Gastrocnemius medialis (tissue), 4 donors: ENCODE data around the gene SH2B3. TPM values are rescaled to one million over a fixed set of nuclear protein-coding genes. Genes with fewer than 3 reads are reported as not detected.
A peak's percentile ranks its signal among the peaks of the same experiment; 100 is the strongest.
"Not testable (repeated sequence)": the region's sequence is repeated elsewhere in the genome, so short reads cannot be mapped to it uniquely, and the experiment has no call there.

ENCODE experiments used
- ATAC-seq, 2 donors: fragments of 150-250 bp; one replicate each; pipeline ENCODE4 v1.9.1; 2016
- DNase-seq, 2 donors: peaks; one replicate each; pipeline ENCODE4 v3.0.0-alpha.2; 2019
- H3K27ac ChIP-seq, 4 donors: fragments of 200-600 bp; sonication (generic); 1 replicate in 1 of 4; 2 replicates in 3 of 4; pipeline ENCODE4 v1.5.1; 2016 to 2018; ENCODE audit warnings: mild to moderate bottlenecking in 2 of 4, moderate library complexity in 1 of 4
- H3K27me3 ChIP-seq, 3 donors: fragments of 200-600 bp; sonication (generic) in 2 of 3; 1 replicate in 1 of 3; 2 replicates in 2 of 3; pipeline versions ENCODE4 v1.5.1 to v1.6.0; 2016 to 2019; ENCODE audit warnings: mild to moderate bottlenecking in 1 of 3, moderate library complexity in 1 of 3
- H3K36me3 ChIP-seq, 2 donors: fragments of 200-600 bp; sonication (generic) in 1 of 2; one replicate each; pipeline ENCODE4 v1.5.1; 2017 to 2018
- H3K4me1 ChIP-seq, 2 donors: fragments of 200-600 bp; sonication (generic) in 1 of 2; one replicate each; pipeline ENCODE4 v1.5.1; 2016 to 2017; ENCODE audit warnings: mild to moderate bottlenecking in 2 of 2
- H3K4me3 ChIP-seq, 4 donors: fragments of 200-600 bp; sonication (generic) in 3 of 4; 1 replicate in 1 of 4; 2 replicates in 3 of 4; pipeline ENCODE4 v1.5.1; 2016 to 2019; ENCODE audit warnings: mild to moderate bottlenecking in 2 of 4
- H3K9me3 ChIP-seq, 3 donors: fragments of 200-600 bp; sonication (generic) in 2 of 3; 1 replicate in 1 of 3; 2 replicates in 2 of 3; pipeline ENCODE4 v1.5.1; 2016 to 2019
- CTCF ChIP-seq, 5 experiments: fragments of 450-650 bp in 3 of 5; fragments of 200-600 bp in 2 of 5; sonication (generic) in 2 of 5; IDR thresholded peaks in 4 of 5; conservative IDR thresholded peaks in 1 of 5; 1 replicate in 4 of 5; 2 replicates in 1 of 5; pipeline ENCODE4 v1.5.1; 2016 to 2019; ENCODE audit warnings: antibody characterized with exemption in 5 of 5, mild to moderate bottlenecking in 3 of 5, moderate library complexity in 3 of 5
- POLR2A ChIP-seq, 2 donors: fragments of 450-650 bp; IDR thresholded peaks; one replicate each; pipeline ENCODE4 v1.6.1; 2017; ENCODE audit warnings: antibody characterized with exemption in 2 of 2, mild to moderate bottlenecking in 2 of 2, moderate library complexity in 2 of 2
- in situ Hi-C, 4 donors: fragments of 200-750 bp; cut with MboI; loops; one replicate each; pipeline versions ENCODE4 v1.15.0 to v1.8.0; 2017; ENCODE audit warnings: low sequenced_read_pairs in 4 of 4
- intact Hi-C: fragments of 100-400 bp; cut with DNase I; formaldehyde crosslinking; loops from one replicate; pipeline ENCODE4 v1.15.1; 2023; ENCODE audit warnings: low total_unique reads
- total RNA-seq, 4 donors: library from RNA; depleted of rRNA; stranded (reverse); fragments of >200 nt; gene quantifications; one replicate each; pipeline versions ENCODE4 v1.1.0 to v1.2.3, GENCODE V29; 2016

Gene SH2B3
- total RNA-seq, 4 donors from 2014 or later: 10.4 to 20.0 (median 15.5) TPM

GRCh38 chr12:111401167-111401605 lies 4.5 kb upstream of the SH2B3 start:
- Histone ChIP-seq H3K27ac (no peak overlapping the region), H3K27me3 (no peaks in the 10 kb centered on the region), H3K9me3 (no peaks in the 10 kb centered on the region), H3K4me1 (peaks cover 13 to 14% of the 10 kb centered on the region in 2 donors), H3K36me3 (no peaks in the 10 kb centered on the region), H3K4me3 (no peak overlapping the region)
- DNase-seq (no peak), ATAC-seq (no peak)
- TF ChIP-seq POLR2A (IDR thresholded peaks at IDR 0.05) (no peak), CTCF (IDR thresholded peaks at IDR 0.05 in 4 of 5, conservative IDR thresholded peaks at IDR 0.05 in 1 of 5) (no peak)
- intact Hi-C loops (no loop called here), in situ Hi-C loops (no loop called here)

DNA sequence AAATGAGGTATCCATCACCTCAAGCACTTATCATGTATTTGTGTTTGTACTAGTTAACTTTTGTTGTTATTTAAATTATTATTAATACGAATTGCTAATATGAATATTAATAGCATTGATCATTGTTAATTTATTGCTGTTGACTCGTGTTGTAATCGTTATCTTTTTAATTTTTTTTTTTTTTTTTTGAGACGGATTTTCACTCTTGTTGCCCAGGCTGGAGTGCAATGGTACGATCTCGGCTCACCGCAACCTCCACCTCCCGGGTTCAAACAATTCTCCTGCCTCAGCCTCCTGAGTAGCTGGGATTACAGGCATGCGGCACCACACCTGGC lies 3.3 kb upstream of the SH2B3 start:
- Histone ChIP-seq H3K4me3 (peak overlapping the region in 2 of 4 donors; percentile 40 to 53), H3K4me1 (peaks cover 16 to 25% of the 10 kb centered on the region in 2 donors), H3K27ac (peak overlapping the region; percentile 74 to 83 (median 82))
- ATAC-seq, H3K27me3 ChIP-seq, intact Hi-C loops, DNase-seq, H3K36me3 ChIP-seq, H3K9me3 ChIP-seq, in situ Hi-C loops: not testable (repeated sequence)

DNA sequence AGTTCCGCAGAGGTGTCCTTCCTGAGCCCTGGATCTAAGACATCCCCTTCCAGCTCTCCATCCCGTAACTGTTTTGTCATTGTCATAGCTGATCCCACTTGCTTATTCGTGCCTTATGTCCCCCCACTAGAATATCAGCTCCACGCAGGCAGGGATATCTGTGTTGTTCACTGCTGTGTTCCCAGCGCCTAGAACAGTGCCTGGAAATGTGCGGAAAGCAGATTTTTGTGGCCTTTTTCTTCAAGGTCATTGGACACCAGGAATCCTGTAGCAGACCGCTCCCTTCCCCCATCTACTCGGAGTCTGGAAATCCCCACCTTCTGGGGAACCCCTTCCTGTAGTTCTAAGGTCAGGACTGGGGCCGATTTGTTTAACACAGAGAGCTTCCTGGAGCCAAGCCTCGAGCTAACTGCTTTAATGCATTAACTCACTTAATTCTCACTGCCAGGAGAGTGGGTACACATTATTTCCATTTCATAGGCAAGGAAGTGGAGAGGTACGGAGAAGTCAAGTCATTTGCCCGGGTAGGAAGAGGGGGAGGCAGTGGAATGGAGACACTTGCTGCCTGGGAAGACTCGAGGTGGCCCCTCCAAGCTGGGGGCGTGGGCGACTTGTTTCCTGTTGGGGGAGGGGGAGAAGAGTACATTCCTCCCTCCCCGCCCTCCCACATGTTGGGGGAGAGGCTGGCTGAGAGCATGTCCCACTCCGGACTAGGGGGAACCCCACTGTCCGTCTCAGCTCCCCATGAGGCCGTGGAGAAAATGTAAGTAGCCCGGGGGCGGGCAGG lies 1.2 kb upstream of the SH2B3 start:
- DNase-seq (peak in 1 of 2 donors; percentile 23), ATAC-seq (no peak)
- Histone ChIP-seq H3K4me1 (peaks cover 35 to 44% of the 10 kb centered on the region in 2 donors), H3K36me3 (no peaks in the 10 kb centered on the region), H3K27ac (peak overlapping the region; percentile 54 to 83 (median 83)), H3K4me3 (peak overlapping the region; percentile 64 to 78 (median 68)), H3K27me3 (no peaks in the 10 kb centered on the region), H3K9me3 (no peaks in the 10 kb centered on the region)
- in situ Hi-C loops (no loop called here), intact Hi-C loops (loop anchor here (2.0 to 5.0 kb wide), 3 partner anchors 36 to 283 kb away; partner anchors contain the start of genes ACAD10, BRAP and PHETA1)
- TF ChIP-seq POLR2A (IDR thresholded peaks at IDR 0.05): no peak
- no peak for TF ChIP-seq CTCF (IDR thresholded peaks at IDR 0.05 in 4 of 5, conservative IDR thresholded peaks at IDR 0.05 in 1 of 5)

- intact Hi-C loops: loop anchor here (2.0 to 5.0 kb wide), 3 partner anchors 37 to 282 kb away; partner anchors contain the start of genes ACAD10, BRAP and PHETA1
- Histone ChIP-seq H3K4me3 (peak overlapping the region; percentile 64 to 78 (median 68)), H3K27me3 (no peaks in the 10 kb centered on the region), H3K4me1 (peaks cover 43 to 51% of the 10 kb centered on the region in 2 donors), H3K9me3 (no peaks in the 10 kb centered on the region), H3K36me3 (no peaks in the 10 kb centered on the region), H3K27ac (peak overlapping the region; percentile 54 to 83 (median 83))
- DNase-seq: peak; percentile 83 to 90
- in situ Hi-C loops: no loop called here
- TF ChIP-seq POLR2A (IDR thresholded peaks at IDR 0.05) (no peak), CTCF (IDR thresholded peaks at IDR 0.05 in 4 of 5, conservative IDR thresholded peaks at IDR 0.05 in 1 of 5) (peak; percentile 27 to 70 (median 62))
- peak; percentile 80 to 86 for ATAC-seq
Measured at GRCh38 chr12:111405149-111405858, 419 bp upstream of the SH2B3 start.
